NCI-H446 (cell line): ENCODE data around the gene SPATA1.
A peak's percentile ranks its signal among the peaks of the same experiment; 100 is the strongest.
"Not testable (repeated sequence)": the region's sequence is repeated elsewhere in the genome, so short reads cannot be mapped to it uniquely, and the experiment has no call there.

Experiments
- DNase-seq, 2 experiments: peaks; one replicate each; lab custom pipeline; 2025; lab: John Stamatoyannopoulos, UW

The SPATA1 gene, protein sequence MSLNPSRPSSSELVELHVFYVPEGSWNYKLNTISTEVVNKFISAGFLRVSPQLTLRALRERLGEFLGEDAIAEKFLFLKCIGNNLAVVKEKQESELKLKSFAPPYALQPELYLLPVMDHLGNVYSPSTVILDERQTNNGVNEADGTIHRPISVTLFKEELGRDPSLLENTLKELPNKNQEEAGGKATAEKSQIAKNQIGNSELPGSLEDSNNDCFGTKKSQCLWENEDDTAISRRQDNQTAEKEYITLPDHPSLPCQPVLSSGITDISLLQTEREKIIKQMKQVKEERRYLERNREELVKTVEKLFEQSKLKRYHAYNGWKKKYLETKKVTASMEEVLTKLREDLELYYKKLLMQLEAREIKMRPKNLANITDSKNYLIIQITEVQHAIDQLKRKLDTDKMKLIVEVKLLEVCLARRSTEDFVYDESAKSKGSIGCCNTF

DNA sequence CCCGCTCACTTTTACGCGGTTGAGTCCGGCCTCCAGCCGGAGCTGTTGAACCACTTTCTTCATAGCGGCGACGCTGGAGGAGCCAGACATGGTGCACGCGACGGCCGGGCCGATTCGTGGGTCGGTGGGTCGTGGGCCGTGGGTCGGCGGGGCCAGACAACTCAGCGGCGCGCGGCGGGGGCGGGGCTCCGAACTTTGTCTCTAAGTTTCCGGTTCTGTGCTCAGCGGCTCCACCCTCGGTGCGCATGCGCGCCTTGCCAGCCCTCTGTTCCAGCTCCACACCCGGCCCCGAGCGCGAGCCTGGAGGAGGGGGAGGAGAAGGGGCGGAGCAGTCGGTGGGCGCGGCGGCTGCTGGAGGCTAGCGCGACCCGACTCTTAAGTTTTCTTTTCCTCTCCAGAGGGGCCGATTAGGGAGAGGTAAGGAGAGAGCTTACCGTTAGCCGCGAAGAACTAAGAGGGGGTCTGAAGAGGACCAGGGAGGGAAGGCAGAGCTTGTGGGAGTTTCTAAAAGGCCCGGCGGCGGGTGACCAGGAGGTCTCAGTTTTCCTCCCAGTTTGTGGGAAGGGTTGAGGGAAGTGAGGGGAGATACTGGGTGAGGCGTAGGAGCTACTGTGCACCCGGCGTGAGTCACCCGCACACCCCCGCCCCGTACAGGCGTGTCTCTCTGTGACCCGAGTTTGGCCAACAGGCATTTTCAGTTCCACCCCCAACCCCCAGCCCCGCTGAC, at the start of gene SPATA1, which contains the start of gene GNG5:
Gene SPATA1 (plus strand): TSS at position 385 of the 727 bp plus-strand sequence. CDS start 9,974 bp downstream, outside the sequence.
Gene GNG5 (minus strand): TSS at position 580 of the 727 bp plus-strand sequence. CDS start 490 bp downstream, at position 90.
- peak; percentile 97 to 98 for DNase-seq

DNA sequence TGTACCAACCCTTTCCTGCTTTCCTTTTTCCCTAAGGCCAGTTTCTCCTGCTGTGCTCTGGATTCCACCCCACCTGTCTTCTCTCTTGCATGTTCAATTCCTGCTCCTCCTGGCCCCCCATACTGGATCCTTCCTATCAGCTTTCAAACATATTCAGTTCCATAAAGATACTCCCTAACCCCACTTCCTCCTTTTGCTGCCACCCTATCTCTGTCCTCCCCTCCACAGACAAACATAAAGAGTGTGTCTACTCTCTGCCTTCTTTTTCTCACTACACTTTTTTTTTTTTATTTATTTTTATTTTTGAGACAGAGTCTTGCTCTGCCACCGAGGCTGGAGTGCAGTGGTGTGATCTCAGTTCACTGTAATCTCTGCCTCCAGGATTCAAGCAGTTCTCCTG, 44.1 kb upstream of the SPATA1 start:
- DNase-seq = no peak

DNA sequence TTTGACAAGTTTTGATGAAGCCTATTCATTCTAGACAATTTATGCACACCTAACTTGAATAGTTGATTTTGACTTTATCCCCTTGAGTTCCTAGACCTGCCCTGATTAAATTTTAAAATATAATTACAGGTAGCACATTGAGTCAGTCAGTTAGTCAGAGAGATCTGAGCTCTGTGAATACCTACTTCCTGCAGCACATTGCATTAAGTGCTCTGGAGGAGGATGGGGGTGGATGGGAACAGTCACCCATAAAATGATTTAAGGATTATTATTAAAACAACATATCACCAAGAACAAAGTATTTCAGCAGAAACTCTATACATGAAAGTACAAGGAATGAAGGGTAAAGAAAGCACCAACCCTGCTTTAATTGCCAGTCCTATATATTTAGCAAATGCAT, 38.9 kb upstream of the SPATA1 start:
- DNase-seq = no peak

DNA sequence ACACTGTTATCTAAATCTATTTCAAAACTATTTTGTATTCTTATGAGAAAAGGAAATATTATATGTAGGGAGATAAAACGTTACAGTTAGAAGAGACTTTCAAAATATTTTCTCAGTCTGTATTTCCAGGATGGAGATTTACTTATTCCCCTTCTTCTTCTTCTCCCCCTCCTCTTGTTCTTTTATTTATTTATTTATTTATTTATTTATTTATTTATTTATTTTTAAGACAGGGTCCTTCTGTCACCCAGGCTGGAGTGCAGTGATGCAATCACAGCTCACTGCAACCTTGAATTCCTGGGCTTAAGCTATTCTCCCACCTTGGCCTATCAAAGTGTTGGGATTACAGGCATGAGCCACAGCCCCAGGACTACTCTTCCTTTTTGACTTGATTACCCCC, 30.0 kb upstream of the SPATA1 start:
- DNase-seq = no peak

DNA sequence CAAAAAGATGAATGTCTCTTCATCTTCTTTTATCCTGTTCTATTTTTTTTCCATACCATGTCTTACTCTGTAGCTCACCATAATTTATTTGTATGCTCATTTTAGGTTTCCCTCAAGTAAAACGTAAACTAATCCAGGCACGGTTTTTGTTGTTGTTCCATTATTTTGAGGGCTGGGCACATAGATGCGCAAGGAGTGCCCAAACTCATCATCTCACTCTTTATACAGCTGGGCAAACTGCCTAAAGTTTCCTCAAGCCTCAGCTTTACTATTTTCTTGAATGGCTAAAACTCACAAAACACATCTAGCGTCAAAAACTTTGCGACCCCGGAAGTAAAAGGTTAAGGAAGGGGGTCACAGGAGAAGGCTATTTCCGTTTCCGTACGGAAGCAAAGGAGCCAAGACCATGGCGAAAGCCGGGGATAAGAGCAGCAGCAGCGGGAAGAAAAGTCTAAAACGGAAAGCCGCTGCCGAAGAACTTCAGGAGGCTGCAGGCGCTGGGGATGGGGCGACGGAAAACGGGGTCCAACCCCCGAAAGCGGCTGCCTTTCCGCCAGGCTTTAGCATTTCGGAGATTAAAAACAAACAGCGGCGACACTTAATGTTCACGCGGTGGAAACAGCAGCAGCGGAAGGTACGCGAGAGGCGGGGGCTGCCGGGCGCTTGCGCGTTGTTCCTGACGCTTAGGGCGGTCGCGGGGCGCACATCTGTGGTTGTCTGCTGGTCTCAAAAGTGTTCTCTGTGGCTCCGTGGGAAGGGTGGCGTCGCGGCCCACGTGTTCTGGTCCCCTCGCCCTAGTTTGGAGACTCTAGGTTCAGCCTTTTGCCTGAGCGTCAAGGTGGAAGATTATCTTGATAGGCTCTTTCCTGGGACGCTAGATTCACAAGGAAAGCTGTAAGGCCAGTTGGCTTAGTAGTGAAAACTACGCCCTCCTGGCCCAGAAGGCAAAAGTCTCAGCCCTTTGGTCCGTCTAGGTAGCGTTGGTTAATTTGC, 27.0 kb upstream of the SPATA1 start, which contains the start of gene RPF1:
Gene RPF1 (plus strand): TSS at position 391 of the 993 bp plus-strand sequence. CDS start 16 bp downstream, at position 407.
- DNase-seq = peak; percentile 79 to 87

DNA sequence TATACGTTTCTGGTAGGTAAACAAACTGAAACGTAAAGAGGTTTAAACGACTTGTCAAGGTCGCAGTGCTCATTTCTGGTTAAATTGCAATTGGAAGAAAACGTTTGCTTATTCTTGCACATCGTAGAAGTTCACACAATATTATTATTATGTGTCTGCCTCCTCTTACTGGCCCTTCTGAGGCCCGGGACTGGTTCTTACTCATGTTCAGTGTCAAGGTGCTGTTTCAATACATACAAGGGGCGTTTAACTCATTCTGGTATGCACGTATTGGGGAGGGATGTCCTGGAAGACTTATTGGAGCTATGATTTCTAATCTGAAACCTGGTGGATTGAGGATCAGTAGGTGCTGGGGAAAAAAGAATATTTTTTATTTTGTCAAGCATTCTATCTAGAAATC, 26.2 kb upstream of the SPATA1 start:
- DNase-seq = no peak

DNA sequence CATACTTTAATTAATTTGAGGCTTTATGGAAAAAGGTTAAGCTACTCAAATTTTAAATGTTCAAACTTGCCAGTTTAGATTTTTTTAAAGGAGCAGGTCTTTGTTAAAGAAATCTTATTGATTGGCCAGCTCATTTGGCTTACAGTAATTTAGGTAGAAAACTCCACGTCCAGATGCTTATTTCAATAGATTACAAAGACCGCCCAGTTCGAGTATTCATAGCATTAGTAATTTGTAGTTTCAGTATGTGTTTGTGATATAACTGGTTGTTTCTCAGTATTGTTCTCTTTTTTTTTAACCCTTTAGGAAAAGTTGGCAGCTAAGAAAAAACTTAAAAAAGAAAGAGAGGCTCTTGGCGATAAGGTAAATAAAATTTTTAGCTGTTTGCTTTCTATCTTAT, 25.5 kb upstream of the SPATA1 start:
- DNase-seq = no peak

DNA sequence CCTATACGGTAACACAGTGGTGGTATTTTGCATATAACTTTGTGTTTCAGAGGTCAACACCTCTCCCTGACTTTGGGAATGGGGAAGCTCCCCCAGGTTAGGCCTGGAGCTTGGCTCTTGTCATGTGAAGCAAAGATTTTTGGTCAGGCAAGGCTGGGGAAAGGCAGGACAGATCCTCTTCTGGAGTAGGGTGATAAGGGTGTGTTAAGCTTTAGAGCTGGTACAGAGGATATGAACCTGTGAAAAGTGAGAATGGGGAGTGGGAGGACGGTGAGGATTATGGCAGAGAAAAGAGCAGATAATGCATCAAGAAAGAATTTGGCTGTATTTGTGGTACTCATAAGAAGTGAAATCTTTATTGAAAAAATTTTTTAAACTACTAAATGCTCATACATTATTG, 24.9 kb upstream of the SPATA1 start:
- DNase-seq = no peak

DNA sequence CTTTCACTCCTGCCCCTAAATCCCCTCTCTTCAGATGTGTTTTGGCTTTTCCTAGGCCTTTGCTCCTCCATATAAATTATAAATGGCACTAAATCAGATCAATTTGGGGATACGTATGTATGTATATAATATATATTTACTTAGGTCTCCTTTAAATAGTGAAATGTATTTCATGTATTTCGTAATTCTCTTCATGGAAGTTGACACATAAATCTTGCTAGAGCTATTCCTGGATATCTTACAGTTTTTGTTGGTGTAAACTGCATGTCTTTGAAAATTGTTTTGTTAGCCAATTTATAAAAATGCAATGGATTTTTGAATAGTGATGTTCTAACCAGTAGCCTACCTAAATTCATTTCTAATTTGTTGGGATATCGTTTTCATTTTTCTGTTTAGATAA, 18.1 kb upstream of the SPATA1 start:
- DNase-seq = no peak

DNA sequence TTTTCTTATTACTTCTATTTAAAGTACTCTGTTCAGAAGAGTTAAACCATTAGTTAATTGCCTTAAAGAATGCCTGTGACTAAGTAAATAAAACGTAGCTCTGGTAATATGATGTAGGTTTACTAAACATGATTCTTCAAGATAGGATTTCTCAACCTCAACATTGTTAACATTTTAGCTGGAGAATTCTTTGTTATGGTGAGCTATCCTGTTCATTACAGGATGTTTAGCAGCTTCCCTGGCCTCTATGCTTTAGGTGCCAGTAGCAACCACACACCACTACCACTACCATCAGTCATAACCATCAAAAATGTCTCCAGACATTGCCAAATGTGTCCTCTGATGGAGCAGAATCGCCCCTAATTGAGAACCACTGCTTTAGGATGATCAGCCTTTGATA, 16.4 kb upstream of the SPATA1 start:
- DNase-seq = no peak

DNA sequence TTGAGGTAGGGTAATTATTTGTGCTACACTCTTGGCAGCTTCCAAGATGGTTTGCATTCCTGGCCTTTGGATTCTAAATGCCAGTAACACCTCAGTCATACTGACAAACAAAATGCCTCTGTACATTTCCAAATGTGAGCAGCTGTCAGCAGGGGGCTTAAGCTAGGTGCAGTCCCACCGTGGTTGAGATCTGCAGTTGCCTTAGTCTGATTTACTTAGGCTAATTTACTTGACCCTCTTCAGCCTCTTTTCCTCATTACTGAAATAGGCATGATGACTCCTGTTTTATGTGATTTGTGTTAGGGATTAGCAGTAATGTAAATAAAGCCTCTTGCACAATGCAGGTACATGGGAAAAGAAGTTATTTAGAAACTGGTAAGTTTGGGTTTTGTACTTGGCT, 13.5 kb upstream of the SPATA1 start:
- no peak for DNase-seq

DNA sequence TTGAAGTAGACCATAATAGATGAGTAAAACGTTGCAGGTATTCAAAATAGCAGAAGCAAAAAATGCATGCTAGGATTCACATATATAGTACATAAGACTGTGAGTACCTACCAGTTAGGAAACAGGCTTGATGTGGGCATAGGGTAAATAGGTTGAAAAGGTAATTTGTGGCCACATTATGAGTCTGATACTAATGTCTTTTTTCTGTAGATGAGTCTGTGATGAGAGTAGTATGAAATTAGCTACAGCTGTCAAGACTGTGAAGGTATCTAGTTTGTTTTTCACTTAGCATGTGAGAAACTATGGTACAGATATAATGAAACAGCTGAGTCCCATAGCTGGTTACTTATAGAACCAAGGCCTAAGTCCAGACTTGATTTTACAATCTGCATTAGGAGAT, 12.4 kb upstream of the SPATA1 start:
- no peak for DNase-seq

DNA sequence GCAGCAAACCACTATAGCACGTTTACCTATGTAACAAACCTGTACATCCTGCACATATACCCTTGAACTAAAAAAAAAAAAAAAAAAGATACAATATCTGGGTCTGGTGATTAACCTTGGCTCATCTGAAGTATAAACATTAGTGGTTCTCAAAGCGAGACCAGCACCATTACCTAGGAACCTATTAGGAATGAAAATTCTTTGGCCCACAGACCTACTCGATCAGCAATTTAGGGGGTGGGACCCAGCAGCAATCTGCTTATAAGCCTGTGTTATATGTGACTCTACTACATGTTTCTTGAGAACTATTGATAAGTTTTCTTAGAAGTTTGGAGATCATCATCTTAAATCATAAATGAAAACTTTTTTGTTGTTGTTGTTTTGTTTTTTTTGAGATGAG, 9.7 kb upstream of the SPATA1 start:
- DNase-seq = no peak

DNA sequence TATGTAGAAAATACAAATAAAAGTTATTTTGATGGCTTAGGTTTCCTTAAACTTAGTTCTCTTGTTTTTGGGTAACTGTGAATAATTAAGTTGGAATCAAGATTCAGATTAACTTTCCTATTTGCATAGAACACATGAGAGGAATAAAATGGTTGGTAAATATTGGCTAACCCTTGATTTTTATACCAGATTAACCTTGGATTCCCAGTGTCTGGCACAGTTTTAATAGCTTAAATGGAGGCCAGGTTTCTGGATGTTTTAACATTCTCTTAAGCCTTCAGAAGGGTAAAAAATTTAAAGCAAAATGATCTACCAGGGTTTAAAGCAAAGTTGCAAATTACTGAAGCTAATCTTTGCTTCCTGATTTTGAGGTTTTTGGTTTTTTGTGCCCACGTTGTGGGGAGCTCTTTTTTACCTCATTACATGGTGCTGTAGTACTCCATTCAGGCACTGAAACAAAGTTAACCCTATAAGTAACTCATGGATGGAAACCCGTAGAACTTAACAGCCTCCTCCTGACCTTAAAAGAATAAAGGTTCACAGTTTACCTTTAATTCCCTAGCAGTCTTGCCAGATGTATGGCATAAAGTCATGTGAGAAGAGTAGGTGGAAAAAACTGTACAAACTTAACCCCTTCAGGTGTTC, 8.4 kb upstream of the SPATA1 start:
- no peak for DNase-seq

DNA sequence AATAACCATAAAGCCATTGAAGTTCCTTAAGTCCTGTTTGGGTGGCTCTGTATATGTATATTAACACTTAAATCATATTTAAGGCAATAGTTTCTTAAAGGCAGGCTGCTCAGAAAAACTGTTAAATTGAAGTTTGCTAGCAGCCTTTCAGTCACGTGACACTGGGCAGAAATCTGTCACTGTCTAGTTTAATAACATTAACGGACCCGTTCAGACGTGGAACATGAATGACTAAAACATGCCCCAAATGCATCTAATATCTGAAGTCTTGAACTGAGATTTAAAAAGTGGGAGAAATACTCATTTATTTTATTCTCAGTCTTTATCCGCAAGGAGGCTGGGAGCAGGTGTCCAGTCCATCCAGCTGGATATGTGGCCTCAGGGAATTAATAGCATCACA, 3.3 kb upstream of the SPATA1 start:
- DNase-seq = no peak

DNA sequence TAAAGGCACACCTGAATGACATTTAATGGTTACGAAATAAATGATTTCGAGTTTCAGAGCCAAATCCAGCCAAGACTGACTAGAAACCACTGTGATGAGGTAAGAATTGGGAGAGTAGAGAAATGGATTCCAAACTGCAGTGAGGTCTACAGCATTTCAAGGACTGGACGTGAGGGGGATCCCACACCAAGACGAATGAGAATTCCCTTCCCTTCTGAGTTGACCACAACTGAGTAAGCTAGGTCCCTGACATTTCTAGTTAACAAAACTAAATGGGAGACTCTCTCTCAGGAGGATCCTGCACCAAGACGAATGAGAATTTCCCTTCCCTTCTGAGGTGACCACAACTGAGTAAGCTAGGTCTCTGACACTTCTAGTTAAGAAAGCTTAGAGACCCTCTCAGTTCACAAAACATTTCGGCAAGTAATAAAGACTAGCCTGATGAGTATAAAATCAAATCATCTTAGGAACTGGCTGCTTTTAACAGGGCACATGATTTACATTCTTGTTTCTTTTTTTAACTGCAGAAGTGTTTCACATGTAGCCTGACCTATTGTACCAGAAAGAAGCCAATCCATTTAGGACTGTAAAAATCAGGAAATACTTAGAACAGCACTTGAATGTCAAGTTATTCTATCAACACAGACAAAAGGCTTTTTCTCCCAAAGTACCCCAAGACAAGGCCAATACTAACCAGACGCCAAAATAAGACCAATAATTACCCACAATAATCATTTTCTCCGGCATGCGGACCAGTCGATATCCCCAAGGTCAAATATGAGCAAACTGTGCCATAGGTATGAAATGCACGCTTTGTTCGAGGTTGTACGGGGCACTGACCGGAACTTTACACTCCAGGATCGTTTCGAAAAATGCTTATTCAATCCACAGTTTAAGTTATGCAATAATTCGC, 1.4 kb upstream of the SPATA1 start:
- peak in 1 of 2 experiments; percentile 13 for DNase-seq

DNA sequence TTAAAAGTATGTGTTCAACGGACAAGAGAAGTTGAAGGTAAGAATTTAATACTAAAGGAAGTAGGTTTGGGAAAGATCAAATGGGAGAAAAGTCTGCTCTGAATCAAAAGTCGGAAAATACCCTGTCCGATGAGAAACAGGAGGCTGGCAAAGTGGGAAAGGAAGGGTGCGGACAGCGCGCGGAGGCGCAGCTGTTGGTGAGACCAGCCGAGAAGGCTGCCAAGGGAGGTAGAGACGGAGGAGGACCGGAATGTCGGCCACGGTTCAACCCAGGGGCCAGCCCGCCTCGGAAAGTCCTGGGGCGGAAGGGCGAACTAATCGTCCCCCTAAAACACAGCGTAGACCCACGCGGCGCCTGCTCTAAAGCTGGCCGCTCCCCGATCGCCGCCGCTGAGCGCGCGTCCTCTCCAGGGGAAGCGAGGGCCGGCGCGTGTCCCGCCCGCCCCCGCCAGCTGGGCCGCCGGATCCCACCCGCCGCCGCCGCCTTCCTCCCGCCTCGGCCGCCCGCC, 639 bp upstream of the SPATA1 start:
- DNase-seq = peak; percentile 75 to 82

DNA sequence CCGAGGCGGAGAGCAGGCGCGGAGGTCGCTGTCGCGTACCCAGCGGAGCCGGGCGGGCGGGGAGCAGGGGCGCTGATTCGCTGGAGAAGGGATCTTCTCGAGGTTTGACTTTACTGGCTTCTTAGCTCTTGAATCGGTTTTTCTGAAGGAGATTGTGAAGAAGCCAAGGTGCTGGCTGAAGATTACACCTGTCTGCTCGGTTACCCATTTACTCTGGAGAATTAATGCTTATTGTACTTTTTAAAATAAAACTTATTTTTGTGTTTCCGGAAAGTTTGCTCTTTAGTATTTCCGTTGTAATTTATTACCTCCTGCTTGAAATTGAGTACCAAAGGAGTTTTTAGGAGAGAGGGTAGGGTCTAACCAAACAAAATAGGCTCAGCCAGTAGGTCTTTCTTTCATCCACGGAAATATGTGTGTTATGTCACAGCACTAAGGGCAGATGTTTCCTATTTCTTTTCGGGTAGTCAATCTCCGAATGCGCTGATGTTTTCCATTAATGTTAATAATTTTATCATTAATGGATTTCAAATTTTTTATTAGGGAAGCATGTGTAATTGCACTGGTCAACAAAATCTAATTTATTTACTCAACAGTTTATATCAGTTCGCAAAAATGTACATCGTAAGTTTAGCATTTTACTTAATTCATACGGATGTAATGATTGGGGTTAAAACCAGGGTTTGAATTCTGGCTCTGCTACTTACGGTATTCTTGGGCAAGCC, 705 bp downstream of the SPATA1 start:
- DNase-seq = no peak

DNA sequence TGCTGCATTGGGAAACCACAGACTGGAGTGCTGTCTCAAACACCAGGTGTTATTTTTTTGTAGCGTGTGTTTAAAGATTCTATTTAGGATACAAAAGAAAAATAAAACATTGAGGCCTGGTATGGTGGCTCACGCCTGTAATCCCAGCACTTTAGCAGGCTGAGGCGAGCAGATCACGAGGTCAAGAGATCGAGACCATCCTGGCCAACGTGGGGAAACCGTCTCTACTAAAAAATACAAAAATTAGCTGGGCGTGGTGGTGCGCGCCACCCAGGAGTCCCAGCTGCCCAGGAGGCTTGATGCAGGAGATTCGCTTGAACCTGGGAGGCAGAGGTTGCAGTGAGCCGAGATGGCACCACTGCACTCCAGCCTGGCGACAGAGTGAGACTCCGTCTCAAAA, 1.7 kb downstream of the SPATA1 start:
- DNase-seq = not testable (repeated sequence)
